ENCODE data around the gene GPC6.
"Not testable (repeated sequence)": the region's sequence is repeated elsewhere in the genome, so short reads cannot be mapped to it uniquely, and the experiment has no call there.

GPC6 gene

DNA sequence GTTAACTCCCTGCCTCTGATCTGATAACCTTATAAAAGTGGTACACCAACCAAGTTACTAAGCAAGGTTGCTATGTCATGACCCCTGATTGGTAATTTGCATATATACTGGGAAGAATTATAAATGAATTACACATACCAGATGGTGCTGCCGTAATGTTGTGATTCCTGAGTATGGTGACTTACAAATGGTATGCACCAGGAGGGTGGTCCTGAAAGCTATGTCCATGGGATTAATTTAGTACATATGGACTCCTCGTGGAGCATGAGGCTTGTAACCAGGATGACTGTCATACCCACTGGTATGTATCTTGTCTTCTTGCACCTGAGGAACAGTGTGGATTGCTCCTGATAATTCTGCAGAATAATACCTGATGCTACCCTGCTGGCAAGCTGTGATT lies 240.6 kb downstream of the GPC6 start:
- no peaks in the 10 kb centered on the region for H3K4me1 ChIP-seq (ENCODE audit: control insufficient read depth, insufficient read depth, low read length)

DNA sequence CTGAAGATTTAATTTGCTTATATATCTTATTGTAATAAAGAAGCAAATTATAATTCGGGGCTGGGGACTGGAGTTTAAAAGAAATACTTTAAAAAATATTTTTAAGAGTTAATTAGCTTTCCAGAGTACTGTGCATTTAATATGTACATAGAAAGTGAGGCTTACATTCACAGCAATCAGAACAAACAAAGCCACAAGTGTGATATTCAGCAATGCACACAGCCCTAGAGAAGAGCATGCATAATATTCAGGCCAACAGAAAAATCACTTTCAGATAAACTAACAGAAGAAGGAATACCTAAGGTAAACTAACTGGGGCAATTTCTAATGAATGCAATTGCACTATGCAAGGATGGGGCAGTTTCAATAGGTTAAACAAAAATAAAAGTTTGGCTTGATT lies 241.8 kb downstream of the GPC6 start:
- Histone ChIP-seq H3K9ac (ENCODE audit: low read length in 2 of 2) (no peak overlapping the region), H3K4me1 (ENCODE audit: control insufficient read depth, insufficient read depth, low read length) (no peaks in the 10 kb centered on the region), H3K27me3 (ENCODE audit: control insufficient read depth in 1 of 2, insufficient read depth in 2 of 2, low read length in 2 of 2) (no peaks in the 10 kb centered on the region), H3K27ac (ENCODE audit: low read length) (no peak overlapping the region), H3K4me3 (ENCODE audit: low read length in 2 of 2) (no peak overlapping the region), H3K36me3 (ENCODE audit: control insufficient read depth in 2 of 2, insufficient read depth in 2 of 2, low read length in 2 of 2) (no peaks in the 10 kb centered on the region), H3K9me3 (ENCODE audit: control insufficient read depth in 2 of 2, low read length in 2 of 2) (peaks cover 0 to 9% of the 10 kb centered on the region in 2 donors)

More for the DNA sequence above, 240.6 kb downstream of the GPC6 start:
- Histone ChIP-seq H3K9ac (ENCODE audit: low read length in 2 of 2) (no peak overlapping the region), H3K36me3 (ENCODE audit: control insufficient read depth in 2 of 2, insufficient read depth in 2 of 2, low read length in 2 of 2) (no peaks in the 10 kb centered on the region), H3K4me3 (ENCODE audit: low read length in 2 of 2) (no peak overlapping the region), H3K27ac (ENCODE audit: low read length) (no peak overlapping the region), H3K27me3 (ENCODE audit: control insufficient read depth in 1 of 2, insufficient read depth in 2 of 2, low read length in 2 of 2) (no peaks in the 10 kb centered on the region), H3K9me3 (ENCODE audit: control insufficient read depth in 2 of 2, low read length in 2 of 2) (peaks cover 0 to 9% of the 10 kb centered on the region in 2 donors)

DNA sequence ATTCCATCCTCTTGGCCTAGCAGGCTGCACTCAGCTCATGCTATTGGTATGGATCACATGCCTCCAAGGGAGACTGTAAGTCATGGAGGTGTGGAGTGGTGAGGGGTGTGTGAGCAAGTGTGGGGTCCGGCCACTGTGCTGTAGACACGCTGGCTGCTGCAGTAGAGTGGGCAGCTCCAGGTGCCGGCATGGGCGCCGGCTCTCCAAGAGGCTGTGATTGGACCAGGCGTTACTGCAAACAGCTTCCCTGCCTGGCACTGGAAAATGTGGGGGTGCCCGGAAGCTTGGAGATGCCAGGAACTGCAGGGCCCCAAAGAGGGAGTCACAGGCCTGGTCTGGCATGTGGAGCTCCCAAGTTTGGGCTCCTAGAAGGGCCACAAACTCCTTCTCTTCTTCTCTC lies 245.7 kb downstream of the GPC6 start:
- no peak overlapping the region for H3K9ac ChIP-seq (ENCODE audit: low read length in 2 of 2)
- H3K27ac ChIP-seq (ENCODE audit: low read length): no peak overlapping the region
- H3K27me3 ChIP-seq (ENCODE audit: control insufficient read depth in 1 of 2, insufficient read depth in 2 of 2, low read length in 2 of 2): no peaks in the 10 kb centered on the region
- no peaks in the 10 kb centered on the region for H3K4me1 ChIP-seq (ENCODE audit: control insufficient read depth, insufficient read depth, low read length)
- H3K9me3 ChIP-seq (ENCODE audit: control insufficient read depth in 2 of 2, low read length in 2 of 2): peaks cover 0 to 9% of the 10 kb centered on the region in 2 donors
- no peaks in the 10 kb centered on the region for H3K36me3 ChIP-seq (ENCODE audit: control insufficient read depth in 2 of 2, insufficient read depth in 2 of 2, low read length in 2 of 2)
- H3K4me3 ChIP-seq (ENCODE audit: low read length in 2 of 2): no peak overlapping the region

DNA sequence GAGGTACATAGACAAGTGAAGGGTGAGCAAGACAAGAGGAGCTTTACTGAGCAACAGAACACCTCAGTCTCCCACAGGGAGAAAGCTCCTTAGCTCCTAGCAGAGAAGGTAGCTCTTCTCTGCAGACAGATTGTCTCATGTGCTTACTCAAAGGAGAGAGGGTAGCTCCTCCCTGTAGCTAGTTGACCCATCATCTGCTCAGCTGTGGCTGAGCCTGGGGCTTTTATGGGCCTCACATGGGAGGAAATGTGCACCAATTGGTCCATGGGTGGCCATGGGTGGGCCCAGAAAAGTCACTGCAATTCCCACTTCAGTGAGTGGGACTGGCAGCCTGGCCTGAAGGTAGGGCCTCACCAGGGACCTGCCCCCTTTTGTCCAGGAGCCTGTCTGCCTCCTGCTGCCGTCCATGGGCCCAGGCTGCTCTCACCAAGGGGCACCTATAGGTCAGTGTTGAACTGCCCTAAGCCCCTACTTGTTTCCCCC lies 246.2 kb downstream of the GPC6 start:
- Histone ChIP-seq H3K9ac (ENCODE audit: low read length in 2 of 2) (no peak overlapping the region), H3K4me3 (ENCODE audit: low read length in 2 of 2) (no peak overlapping the region), H3K4me1 (ENCODE audit: control insufficient read depth, insufficient read depth, low read length) (no peaks in the 10 kb centered on the region), H3K27me3 (ENCODE audit: control insufficient read depth in 1 of 2, insufficient read depth in 2 of 2, low read length in 2 of 2) (no peaks in the 10 kb centered on the region), H3K9me3 (ENCODE audit: control insufficient read depth in 2 of 2, low read length in 2 of 2) (peaks cover 0 to 9% of the 10 kb centered on the region in 2 donors), H3K36me3 (ENCODE audit: control insufficient read depth in 2 of 2, insufficient read depth in 2 of 2, low read length in 2 of 2) (no peaks in the 10 kb centered on the region), H3K27ac (ENCODE audit: low read length) (no peak overlapping the region)

DNA sequence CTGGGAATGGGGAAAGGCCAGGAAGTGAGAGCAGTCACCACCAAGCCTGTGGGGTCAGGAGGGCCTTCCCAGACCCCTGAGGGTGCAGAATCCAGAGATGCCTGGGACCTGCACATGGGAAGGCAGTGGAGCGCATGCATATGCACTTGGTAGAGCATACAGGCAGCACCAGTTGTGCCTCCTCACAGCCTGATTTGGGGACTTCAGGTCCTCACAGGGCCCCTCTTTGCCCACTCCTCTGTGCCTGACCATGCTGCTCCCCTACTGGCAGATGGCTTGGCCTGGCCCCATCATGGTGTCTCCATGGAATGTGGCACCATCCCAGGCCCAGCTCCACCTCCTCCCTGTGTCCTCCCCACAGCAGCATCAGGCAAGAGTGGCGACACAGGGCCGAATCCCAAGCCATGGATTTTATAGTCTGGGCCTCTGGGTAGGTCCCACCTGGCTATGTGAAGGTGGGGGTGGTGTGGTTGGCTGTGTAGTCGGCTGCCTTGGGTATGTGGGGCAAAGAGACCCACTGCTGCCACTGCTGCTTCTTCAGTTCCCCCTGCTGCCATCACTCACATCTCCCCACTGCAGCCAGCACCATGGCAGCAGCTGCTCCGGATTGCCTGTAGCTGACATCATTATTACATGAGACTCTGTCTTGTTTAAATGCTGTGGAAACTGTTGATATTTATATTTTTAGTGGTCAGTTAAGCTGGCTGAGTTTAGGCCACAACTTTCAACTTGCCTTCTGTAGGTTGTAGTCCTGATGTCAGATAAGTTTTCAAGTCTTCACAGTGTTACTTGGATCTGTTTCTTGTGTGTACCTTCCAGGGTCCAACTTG lies 247.0 kb downstream of the GPC6 start:
- no peaks in the 10 kb centered on the region for H3K4me1 ChIP-seq (ENCODE audit: control insufficient read depth, insufficient read depth, low read length)
- H3K9ac ChIP-seq (ENCODE audit: low read length in 2 of 2): no peak overlapping the region
- H3K27ac ChIP-seq (ENCODE audit: low read length): no peak overlapping the region
- H3K9me3 ChIP-seq (ENCODE audit: control insufficient read depth in 2 of 2, low read length in 2 of 2): peaks cover 0 to 9% of the 10 kb centered on the region in 2 donors
- no peaks in the 10 kb centered on the region for H3K27me3 ChIP-seq (ENCODE audit: control insufficient read depth in 1 of 2, insufficient read depth in 2 of 2, low read length in 2 of 2)
- no peak overlapping the region for H3K4me3 ChIP-seq (ENCODE audit: low read length in 2 of 2)
- H3K36me3 ChIP-seq (ENCODE audit: control insufficient read depth in 2 of 2, insufficient read depth in 2 of 2, low read length in 2 of 2): no peaks in the 10 kb centered on the region

DNA sequence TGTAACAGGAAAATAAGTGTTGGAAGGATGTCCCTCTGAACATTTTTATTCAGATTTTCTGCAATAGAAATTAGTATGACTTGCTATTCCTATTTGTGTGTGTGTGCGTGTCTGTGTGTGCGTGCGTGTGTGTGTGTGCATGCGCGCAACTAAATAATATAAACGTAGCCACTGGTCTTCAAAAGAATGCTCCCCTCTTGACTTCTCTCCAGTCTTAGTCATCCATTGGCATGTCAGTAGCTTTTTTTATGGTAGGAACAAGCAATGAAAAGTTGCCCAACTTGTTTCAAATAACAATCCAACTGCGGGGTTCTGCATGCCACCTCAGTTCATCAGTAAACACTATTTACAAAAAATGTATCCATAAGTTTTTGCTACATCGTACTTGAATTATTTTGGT lies 249.6 kb downstream of the GPC6 start:
- Histone ChIP-seq H3K4me3 (ENCODE audit: low read length in 2 of 2) (no peak overlapping the region), H3K9ac (ENCODE audit: low read length in 2 of 2) (no peak overlapping the region), H3K4me1 (ENCODE audit: control insufficient read depth, insufficient read depth, low read length) (no peaks in the 10 kb centered on the region), H3K27me3 (ENCODE audit: control insufficient read depth in 1 of 2, insufficient read depth in 2 of 2, low read length in 2 of 2) (no peaks in the 10 kb centered on the region), H3K36me3 (ENCODE audit: control insufficient read depth in 2 of 2, insufficient read depth in 2 of 2, low read length in 2 of 2) (no peaks in the 10 kb centered on the region), H3K27ac (ENCODE audit: low read length) (no peak overlapping the region), H3K9me3 (ENCODE audit: control insufficient read depth in 2 of 2, low read length in 2 of 2) (no peaks in the 10 kb centered on the region)

DNA sequence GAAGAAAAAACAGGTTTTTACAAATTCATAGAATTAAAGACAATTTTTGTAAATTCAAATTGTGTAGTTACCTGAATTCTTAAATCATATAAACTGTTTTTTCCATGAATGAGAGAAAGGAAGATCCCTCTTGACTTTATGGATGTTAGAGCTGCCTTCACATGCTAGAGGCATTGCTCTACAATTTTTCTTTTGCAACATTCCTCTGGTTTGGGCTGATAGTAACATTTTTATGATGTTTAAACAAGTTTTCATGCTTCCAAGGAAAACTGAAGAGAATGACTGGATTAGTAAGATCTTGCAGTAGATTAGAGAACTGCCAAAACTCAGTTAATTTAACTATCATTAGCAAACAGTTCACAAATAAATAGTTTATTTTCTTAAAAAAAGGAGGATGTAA lies 250.6 kb downstream of the GPC6 start:
- Histone ChIP-seq H3K27ac (ENCODE audit: low read length) (no peak overlapping the region), H3K9me3 (ENCODE audit: control insufficient read depth in 2 of 2, low read length in 2 of 2) (no peaks in the 10 kb centered on the region), H3K27me3 (ENCODE audit: control insufficient read depth in 1 of 2, insufficient read depth in 2 of 2, low read length in 2 of 2) (no peaks in the 10 kb centered on the region), H3K4me1 (ENCODE audit: control insufficient read depth, insufficient read depth, low read length) (no peaks in the 10 kb centered on the region), H3K4me3 (ENCODE audit: low read length in 2 of 2) (no peak overlapping the region), H3K36me3 (ENCODE audit: control insufficient read depth in 2 of 2, insufficient read depth in 2 of 2, low read length in 2 of 2) (no peaks in the 10 kb centered on the region), H3K9ac (ENCODE audit: low read length in 2 of 2) (no peak overlapping the region)

DNA sequence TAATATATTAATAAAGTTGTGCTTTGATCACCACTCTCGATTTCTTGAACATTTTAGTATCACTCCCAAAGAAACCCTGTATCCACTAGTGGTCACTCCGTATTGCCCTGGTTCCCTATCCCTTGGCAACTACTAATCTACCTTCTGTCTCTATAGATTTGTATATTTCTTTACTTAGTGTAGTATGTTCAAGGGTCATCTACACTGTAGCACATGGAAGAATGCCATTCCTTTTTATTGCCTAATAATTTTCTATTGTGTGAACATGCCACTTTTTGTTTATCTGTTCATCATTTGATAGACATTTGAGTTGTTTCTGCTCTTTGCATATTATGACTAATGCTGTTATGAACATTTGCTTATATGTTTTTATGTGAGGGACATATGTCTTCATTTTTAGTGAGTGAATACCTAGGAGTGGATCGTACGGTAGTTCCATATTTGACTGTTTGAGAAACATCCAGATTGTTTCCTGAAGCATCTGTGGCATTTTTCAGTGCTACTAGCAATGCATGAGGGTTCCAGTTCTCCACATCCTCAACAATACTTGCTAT lies 254.0 kb downstream of the GPC6 start:
- H3K27ac ChIP-seq (ENCODE audit: low read length): no peak overlapping the region
- no peaks in the 10 kb centered on the region for H3K9me3 ChIP-seq (ENCODE audit: control insufficient read depth in 2 of 2, low read length in 2 of 2)
- H3K4me1 ChIP-seq (ENCODE audit: control insufficient read depth, insufficient read depth, low read length): no peaks in the 10 kb centered on the region
- H3K36me3 ChIP-seq (ENCODE audit: control insufficient read depth in 2 of 2, insufficient read depth in 2 of 2, low read length in 2 of 2): no peaks in the 10 kb centered on the region
- no peak overlapping the region for H3K4me3 ChIP-seq (ENCODE audit: low read length in 2 of 2)
- H3K27me3 ChIP-seq (ENCODE audit: control insufficient read depth in 1 of 2, insufficient read depth in 2 of 2, low read length in 2 of 2): no peaks in the 10 kb centered on the region
- no peak overlapping the region for H3K9ac ChIP-seq (ENCODE audit: low read length in 2 of 2)

DNA sequence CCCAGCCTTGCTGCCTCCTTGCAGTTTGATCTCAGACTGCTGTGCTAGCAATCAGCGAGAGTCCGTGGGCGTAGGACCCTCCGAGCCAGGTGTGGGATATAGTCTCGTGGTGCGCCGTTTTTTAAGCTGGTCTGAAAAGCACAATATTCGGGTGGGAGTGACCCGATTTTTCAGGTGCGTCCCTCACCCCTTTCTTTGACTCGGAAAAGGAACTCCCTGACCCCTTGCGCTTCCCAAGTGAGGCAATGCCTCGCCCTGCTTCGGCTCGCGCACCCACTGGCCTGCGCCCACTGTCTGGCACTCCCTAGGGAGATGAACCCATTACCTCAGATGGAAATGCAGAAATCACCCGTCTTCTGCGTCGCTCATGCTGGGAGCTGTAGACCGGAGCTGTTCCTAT lies 269.5 kb downstream of the GPC6 start:
- H3K36me3 ChIP-seq (ENCODE audit: control insufficient read depth in 2 of 2, insufficient read depth in 2 of 2, low read length in 2 of 2); H3K4me3 ChIP-seq (ENCODE audit: low read length in 2 of 2): not testable (repeated sequence)

DNA sequence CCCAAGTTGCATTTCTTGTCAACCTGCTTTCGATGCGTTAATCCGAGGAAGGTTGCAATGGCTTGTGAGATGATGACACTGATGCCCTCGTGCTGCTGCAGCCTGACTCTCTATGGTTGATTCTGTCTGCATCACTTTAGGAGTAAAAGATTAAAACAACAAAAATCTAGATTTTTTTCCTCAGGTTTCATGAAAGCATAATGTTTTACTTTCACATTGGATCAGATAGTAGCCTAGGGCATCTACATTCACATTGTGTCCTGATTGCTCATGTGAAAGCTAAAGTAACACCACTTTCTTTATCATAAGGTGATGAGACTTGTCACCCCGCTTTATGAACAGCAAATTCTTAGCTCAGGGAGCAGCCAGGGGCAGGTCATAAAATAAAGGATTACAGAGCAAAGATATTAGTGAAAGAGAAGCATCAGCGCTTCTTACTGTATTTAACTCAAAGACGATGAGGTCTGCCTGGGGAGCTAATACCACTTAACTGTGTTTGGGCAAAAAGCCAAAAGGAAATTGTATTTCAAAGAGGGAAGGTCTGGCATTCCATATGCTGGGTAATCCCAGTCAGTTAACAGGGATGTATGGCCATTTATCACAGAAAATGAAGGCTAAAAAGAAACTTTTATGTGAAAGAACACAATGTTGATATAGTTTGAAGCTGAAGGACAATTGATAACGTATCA lies 270.5 kb downstream of the GPC6 start:
- H3K4me1 ChIP-seq (ENCODE audit: control insufficient read depth, insufficient read depth, low read length): no peaks in the 10 kb centered on the region
- H3K9ac ChIP-seq (ENCODE audit: low read length in 2 of 2): no peak overlapping the region
- H3K36me3 ChIP-seq (ENCODE audit: control insufficient read depth in 2 of 2, insufficient read depth in 2 of 2, low read length in 2 of 2): no peaks in the 10 kb centered on the region
- no peaks in the 10 kb centered on the region for H3K9me3 ChIP-seq (ENCODE audit: control insufficient read depth in 2 of 2, low read length in 2 of 2)
- no peaks in the 10 kb centered on the region for H3K27me3 ChIP-seq (ENCODE audit: control insufficient read depth in 1 of 2, insufficient read depth in 2 of 2, low read length in 2 of 2)
- H3K27ac ChIP-seq (ENCODE audit: low read length): no peak overlapping the region
- H3K4me3 ChIP-seq (ENCODE audit: low read length in 2 of 2): no peak overlapping the region

More for the DNA sequence above, 269.5 kb downstream of the GPC6 start:
- H3K27ac ChIP-seq (ENCODE audit: low read length); H3K4me1 ChIP-seq (ENCODE audit: control insufficient read depth, insufficient read depth, low read length); H3K27me3 ChIP-seq (ENCODE audit: control insufficient read depth in 1 of 2, insufficient read depth in 2 of 2, low read length in 2 of 2); H3K9ac ChIP-seq (ENCODE audit: low read length in 2 of 2); H3K9me3 ChIP-seq (ENCODE audit: control insufficient read depth in 2 of 2, low read length in 2 of 2): not testable (repeated sequence)
